Panc1 (cell line): ENCODE measurements around the gene CHSY3.

Experiments
- CTCF ChIP-seq: fragments of 450-650 bp; IDR thresholded peaks from 2 replicates; pipeline ENCODE4 v1.5.1; 2017; ENCODE audit warnings: mild to moderate bottlenecking
- TCF7L2 ChIP-seq: IDR thresholded peaks from 2 replicates; pipeline ENCODE4 v1.6.1; 2011; ENCODE audit warnings: mild to moderate bottlenecking, low read depth, low read length, inconsistent platforms

GRCh38 chr5:130021876-130022275 is 117.6 kb downstream of the CHSY3 start:
- TF ChIP-seq TCF7L2 (no peak), CTCF (no peak)
